Stimulated activated CD8-positive, alpha-beta memory T cell treated with anti-CD3 and anti-CD28 coated beads, Interleukin-4, amount 100 ng/mL, for 24 hours (primary cell): Measurements from ENCODE around the gene HTR3E.
"Not testable (repeated sequence)": the region's sequence is repeated elsewhere in the genome, so short reads cannot be mapped to it uniquely, and the experiment has no call there.

ENCODE experiments used
- DNase-seq: peaks from one replicate; pipeline ENCODE4 v3.0.0-alpha.2; 2020; ENCODE audit warnings: low read depth

HTR3E gene

GRCh38 chr3:184110316-184110725 lies 13.5 kb downstream of the HTR3E start:
- no peak for DNase-seq

DNA sequence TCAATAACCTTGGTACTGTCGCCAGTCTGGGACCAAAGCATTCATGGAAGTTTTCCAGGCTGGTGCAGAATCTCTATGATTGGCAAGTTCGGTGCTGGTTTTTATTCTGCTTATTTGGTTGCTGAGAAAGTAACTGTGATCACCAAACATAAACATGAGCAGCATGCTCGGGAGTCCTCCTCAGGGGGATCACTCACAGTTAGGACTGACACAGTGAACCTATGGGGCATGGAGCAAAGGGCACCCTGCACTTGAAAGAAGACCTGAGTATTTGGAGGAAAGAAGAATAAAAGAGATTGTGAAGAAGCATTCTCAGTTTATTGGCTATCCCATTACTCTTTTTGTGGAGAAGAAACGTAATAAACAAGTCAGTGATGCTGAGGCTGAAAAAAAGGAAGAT lies 19.2 kb downstream of the HTR3E start:
- DNase-seq: no peak

- no peak for DNase-seq
Measured at GRCh38 chr3:184117636-184118035, 20.8 kb downstream of the HTR3E start.

GRCh38 chr3:184121031-184121430 lies 24.2 kb downstream of the HTR3E start:
- DNase-seq: not testable (repeated sequence)

DNA sequence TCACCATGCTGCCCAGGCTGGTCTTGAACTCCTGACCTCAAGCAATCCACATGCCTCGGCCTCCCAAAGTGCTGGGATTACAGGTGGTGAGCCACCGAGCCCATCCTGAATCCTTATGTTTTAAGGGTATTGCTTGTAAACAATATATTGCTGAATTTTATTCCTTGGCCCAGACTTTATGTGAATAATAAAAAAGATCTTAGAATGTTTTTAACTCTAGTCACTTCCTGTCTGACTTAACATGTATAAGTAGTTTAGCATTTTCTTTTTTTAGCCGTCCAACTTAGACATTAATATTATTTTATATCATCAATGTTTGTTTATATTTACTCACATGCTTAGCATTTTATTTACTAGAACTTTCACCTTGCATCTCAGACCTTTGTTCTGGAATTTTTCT lies 29.1 kb downstream of the HTR3E start:
- DNase-seq: no peak

DNA sequence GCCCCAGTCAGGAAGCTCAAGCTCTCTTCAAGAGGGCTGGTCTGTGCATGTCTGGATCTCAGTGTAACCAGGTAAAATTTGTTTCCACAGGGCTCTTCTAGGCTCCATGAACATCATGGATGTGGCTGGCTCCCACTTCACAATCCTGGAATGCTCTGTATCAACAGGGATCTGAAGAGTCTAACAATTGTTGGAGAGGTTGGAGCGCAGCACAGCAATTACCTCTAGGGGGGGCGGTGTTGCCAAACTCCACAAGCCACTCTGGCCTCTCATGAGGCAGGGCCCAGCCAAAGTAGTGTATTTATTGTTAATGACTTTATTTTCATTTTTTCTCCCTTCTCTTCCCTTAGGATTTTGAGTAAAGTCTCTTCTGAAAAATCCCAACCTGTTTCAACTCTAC lies 32.1 kb downstream of the HTR3E start:
- DNase-seq: no peak

- no peak for DNase-seq
Measured at GRCh38 chr3:184132945-184133344, 36.1 kb downstream of the HTR3E start.

DNA sequence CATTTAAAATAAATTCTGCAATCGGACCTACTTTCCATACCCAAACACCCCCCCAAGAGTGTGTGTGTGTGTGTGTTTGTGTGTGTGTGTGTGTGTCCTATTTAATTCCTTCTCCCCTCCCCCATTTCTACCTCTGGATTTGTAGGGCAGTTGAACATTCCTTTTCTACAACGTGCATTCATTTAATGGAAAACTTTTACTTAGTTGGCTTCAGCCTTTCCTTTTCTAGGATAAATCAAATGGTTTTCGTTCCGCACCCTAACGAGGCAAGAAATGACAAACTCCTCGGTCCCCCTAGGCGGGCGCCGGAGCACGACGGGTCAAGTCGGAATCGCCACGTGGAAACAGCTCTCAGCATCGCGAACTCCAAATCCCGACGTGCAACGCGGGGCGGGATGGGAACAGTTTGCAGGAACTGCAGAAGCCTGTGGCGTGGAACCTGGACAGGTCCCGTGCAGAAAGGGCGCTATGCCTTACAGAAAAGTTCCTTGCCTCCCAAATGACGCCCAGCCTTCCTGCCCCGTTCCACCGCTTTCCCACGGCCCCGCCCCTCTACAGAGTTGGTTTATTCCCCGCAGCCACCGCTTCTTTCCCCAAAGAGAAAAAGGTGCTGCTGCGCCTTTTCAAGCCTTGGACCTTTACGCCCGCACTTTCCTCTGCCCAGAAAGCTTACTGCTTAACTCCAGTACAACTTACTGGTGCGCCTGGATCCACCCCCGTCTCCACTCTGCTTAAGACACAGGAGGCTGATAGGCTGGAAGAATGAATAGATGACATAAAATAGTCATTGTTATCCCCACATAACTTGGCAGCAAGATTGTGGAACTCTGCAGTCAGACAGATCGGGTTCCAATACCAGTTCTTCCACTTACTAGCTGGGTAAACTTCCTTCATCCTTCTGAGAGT lies 37.2 kb downstream of the HTR3E start:
- peak; percentile 57 for DNase-seq

- DNase-seq: no peak
Measured at GRCh38 chr3:184134746-184135148, 37.9 kb downstream of the HTR3E start.

- peak; percentile 78 for DNase-seq
Measured at GRCh38 chr3:184135149-184135910, 38.5 kb downstream of the HTR3E start, which contains the start of gene EIF2B5. EIF2B5 (plus strand) TSS chr3:184135358; CDS start chr3:184135386, 28 bp downstream.

GRCh38 chr3:184135911-184136260 lies 39.0 kb downstream of the HTR3E start:
- DNase-seq: no peak

DNA sequence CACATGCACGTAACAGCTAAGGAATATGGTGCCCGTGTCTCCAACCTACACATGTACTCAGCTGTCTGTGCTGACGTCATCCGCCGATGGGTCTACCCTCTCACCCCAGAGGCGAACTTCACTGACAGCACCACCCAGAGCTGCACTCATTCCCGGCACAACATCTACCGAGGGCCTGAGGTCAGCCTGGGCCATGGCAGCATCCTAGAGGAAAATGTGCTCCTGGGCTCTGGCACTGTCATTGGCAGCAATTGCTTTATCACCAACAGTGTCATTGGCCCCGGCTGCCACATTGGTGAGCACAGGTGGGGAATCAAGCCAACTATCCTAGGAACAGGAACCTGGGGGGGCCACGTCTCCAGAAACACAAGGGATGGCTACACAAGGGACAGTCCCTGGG lies 43.6 kb downstream of the HTR3E start:
- DNase-seq: no peak

DNA sequence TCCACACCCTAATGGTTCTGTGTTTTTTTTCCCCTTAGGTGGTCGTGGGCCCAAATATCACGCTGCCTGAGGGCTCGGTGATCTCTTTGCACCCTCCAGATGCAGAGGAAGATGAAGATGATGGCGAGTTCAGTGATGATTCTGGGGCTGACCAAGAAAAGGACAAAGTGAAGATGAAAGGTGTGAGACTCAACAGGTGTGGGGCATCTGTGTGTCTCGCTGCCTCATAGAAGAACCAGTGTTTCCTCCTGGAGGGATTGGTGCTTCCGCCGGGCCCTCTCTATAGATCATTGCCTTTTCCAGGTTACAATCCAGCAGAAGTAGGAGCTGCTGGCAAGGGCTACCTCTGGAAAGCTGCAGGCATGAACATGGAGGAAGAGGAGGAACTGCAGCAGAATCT lies 45.3 kb downstream of the HTR3E start:
- DNase-seq: no peak

- DNase-seq: no peak
Measured at GRCh38 chr3:184143327-184143726, 46.5 kb downstream of the HTR3E start.

DNA sequence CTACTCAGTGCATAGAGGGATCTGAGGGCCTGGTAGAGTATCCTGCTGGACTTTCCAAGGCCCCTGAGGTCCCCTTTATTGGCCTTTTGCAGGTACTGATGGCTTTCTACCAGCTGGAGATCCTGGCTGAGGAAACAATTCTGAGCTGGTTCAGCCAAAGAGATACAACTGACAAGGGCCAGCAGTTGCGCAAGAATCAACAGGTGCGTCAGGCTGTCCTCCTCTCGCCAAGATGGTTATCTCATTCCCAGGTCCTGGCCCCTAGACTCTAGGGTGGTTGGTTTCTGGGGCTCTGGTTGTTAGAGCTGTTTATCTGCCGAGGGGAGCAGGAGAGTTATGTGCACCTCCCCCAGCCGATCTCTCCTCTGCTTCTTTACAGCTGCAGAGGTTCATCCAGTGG lies 47.6 kb downstream of the HTR3E start:
- DNase-seq: no peak

GRCh38 chr3:184145111-184145524 lies 48.3 kb downstream of the HTR3E start:
- no peak for DNase-seq

GRCh38 chr3:184145751-184146270 lies 48.9 kb downstream of the HTR3E start:
- DNase-seq: no peak

DNA sequence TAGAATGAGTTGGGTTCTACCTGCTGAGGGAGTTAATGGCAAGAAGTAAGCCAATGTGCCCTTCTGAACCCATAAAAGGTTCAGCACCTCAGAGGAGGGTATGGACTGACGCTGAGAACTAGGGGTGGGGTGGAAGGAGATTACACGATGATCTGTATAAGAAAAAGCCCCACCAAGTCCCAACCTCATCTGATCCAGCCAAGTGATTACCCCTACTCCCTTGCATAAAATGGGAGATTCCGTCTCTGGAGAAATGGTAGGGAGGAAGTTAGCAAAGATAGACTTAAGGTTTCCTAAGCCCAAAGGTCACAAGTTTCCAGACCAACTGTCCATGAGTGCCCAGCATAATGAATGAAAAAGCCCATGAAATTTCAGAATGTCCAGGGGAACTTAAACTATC lies 51.2 kb downstream of the HTR3E start:
- no peak for DNase-seq

DNA sequence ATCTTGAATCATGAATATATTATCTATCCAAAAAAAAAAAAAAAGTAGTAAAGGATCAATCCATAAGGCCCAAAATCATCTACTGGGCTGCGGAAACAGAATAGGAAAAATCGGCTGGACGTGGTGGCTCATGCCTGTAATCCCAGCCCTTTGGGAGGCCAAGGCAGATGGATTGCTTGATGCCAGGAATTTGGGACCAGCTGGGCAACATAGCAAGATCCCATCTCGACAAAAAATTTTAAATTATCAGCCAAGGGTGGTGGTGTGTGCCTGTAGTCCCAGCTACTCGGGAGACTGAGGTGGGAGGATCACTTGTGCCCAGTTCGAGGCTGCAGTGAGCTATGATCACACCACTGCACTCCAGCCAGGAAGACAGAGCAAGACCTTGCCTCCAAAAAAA lies 52.3 kb downstream of the HTR3E start:
- DNase-seq: no peak

GRCh38 chr3:184149770-184150169 lies 52.9 kb downstream of the HTR3E start:
- not testable (repeated sequence) for DNase-seq

DNA sequence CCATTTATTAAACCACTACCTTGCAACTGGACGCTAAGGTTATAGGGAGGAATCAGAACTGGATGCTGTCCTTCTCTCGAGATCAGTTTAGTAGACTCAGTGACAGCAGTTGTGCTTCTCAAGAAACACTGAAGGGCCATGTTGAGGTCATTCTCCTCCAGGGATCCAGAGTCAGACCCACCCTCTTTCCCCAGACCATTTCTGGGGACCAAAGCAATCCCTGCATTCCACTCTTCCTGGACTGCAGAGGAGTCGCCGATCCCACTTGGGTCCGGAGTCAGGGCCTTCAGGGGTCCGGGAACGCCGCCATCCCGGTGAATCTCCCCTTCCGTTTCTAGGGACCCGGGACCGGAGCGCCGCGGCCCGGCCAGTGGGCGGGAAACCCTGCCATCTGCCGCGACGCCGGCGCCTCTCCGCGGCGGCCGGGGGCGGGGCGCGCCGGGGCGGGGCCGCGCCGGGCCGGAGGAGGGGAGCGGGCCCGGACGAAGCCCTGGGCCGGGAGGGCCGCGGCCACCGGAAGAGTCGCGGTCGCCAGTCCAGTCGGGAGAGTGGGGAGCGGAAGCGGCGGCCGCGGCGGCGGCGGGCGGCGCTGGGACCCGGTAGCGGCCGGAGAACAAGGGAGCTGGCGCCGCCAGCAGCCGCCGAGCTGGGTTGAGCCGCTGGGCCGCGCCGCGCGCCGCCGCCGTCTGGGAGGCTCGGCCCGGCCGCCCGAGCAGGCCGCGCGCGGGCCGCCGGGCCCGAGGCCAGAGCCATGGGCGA lies 58.2 kb downstream of the HTR3E start, which contains the start of gene DVL3:
Gene DVL3 (plus strand): TSS at position 493 of the 759 bp plus-strand sequence. CDS start 259 bp downstream, at position 752.
- peak; percentile 24 for DNase-seq
